Duodenal mucosa (tissue), 2 donors: ENCODE measurements around the gene RUSF1.

Experiments used
- H3K27ac ChIP-seq: one replicate; pipeline ENCODE4 v1.7.0; 2013; ENCODE audit warnings: low read depth, low read length
- H3K27me3 ChIP-seq, 2 donors: one replicate each; pipeline ENCODE4 v1.7.0; 2013; ENCODE audit warnings: low read length in 2 of 2, control low read depth in 1 of 2; ENCODE audit not compliant: insufficient read depth in 2 of 2, control insufficient read depth in 1 of 2
- H3K36me3 ChIP-seq, 2 donors: one replicate each; pipeline ENCODE4 v1.7.0; 2013; ENCODE audit warnings: low read length in 2 of 2, control low read depth in 1 of 2; ENCODE audit not compliant: insufficient read depth in 2 of 2, control insufficient read depth in 1 of 2
- H3K4me1 ChIP-seq, 2 donors: one replicate each; pipeline ENCODE4 v1.7.0; 2013; ENCODE audit warnings: low read length in 2 of 2, control low read depth in 1 of 2; ENCODE audit not compliant: insufficient read depth in 2 of 2, control insufficient read depth in 1 of 2
- H3K4me3 ChIP-seq, 2 donors: one replicate each; pipeline ENCODE4 v1.7.0; 2013; ENCODE audit warnings: low read length in 2 of 2, low read depth in 1 of 2
- H3K9ac ChIP-seq, 2 donors: one replicate each; pipeline ENCODE4 v1.7.0; 2013; ENCODE audit warnings: low read length in 2 of 2, low read depth in 1 of 2
- H3K9me3 ChIP-seq, 2 donors: one replicate each; pipeline ENCODE4 v1.7.0; 2013; ENCODE audit warnings: low read length in 2 of 2, control low read depth in 1 of 2; ENCODE audit not compliant: control insufficient read depth in 1 of 2

Gene RUSF1

GRCh38 chr16:31501226-31501965, 6.8 kb downstream of the RUSF1 start:
- Histone ChIP-seq H3K9ac (no peak overlapping the region), H3K4me3 (no peak overlapping the region), H3K4me1 (peaks cover 4 to 7% of the 10 kb centered on the region in 2 donors), H3K27me3 (no peaks in the 10 kb centered on the region), H3K27ac (no peak overlapping the region), H3K36me3 (peaks cover 11 to 47% of the 10 kb centered on the region in 2 donors), H3K9me3 (no peaks in the 10 kb centered on the region)

GRCh38 chr16:31499928-31500327, 8.3 kb downstream of the RUSF1 start:
- Histone ChIP-seq H3K9ac (no peak overlapping the region), H3K27me3 (no peaks in the 10 kb centered on the region), H3K4me3 (no peak overlapping the region), H3K36me3 (peaks cover 20 to 52% of the 10 kb centered on the region in 2 donors), H3K27ac (no peak overlapping the region), H3K9me3 (no peaks in the 10 kb centered on the region), H3K4me1 (peaks cover 4 to 5% of the 10 kb centered on the region in 2 donors)

GRCh38 chr16:31498493-31498892, 9.7 kb downstream of the RUSF1 start:
- Histone ChIP-seq H3K4me1 (peaks cover 4 to 5% of the 10 kb centered on the region in 2 donors), H3K9me3 (no peaks in the 10 kb centered on the region), H3K36me3 (peaks cover 20 to 65% of the 10 kb centered on the region in 2 donors), H3K9ac (no peak overlapping the region), H3K27ac (no peak overlapping the region), H3K27me3 (no peaks in the 10 kb centered on the region), H3K4me3 (no peak overlapping the region)

- no peaks in the 10 kb centered on the region for H3K9me3 ChIP-seq
- no peak overlapping the region for H3K27ac ChIP-seq
- H3K9ac ChIP-seq = no peak overlapping the region
- no peak overlapping the region for H3K4me3 ChIP-seq
- peaks cover 2 to 4% of the 10 kb centered on the region in 2 donors for H3K4me1 ChIP-seq
- H3K36me3 ChIP-seq = peaks cover 26 to 83% of the 10 kb centered on the region in 2 donors
- no peaks in the 10 kb centered on the region for H3K27me3 ChIP-seq
Observed at GRCh38 chr16:31496670-31497069, 11.5 kb downstream of the RUSF1 start.

- H3K9ac ChIP-seq = no peak overlapping the region
- no peak overlapping the region for H3K4me3 ChIP-seq
- H3K4me1 ChIP-seq = no peaks in the 10 kb centered on the region
- no peak overlapping the region for H3K27ac ChIP-seq
- no peaks in the 10 kb centered on the region for H3K27me3 ChIP-seq
- H3K9me3 ChIP-seq = no peaks in the 10 kb centered on the region
- peaks cover 15 to 74% of the 10 kb centered on the region in 2 donors for H3K36me3 ChIP-seq
Observed at GRCh38 chr16:31493506-31494125, 14.6 kb downstream of the RUSF1 start.

GRCh38 chr16:31491778-31492418, 16.3 kb downstream of the RUSF1 start:
- H3K36me3 ChIP-seq = peaks cover 15 to 58% of the 10 kb centered on the region in 2 donors
- no peak overlapping the region for H3K27ac ChIP-seq
- H3K4me1 ChIP-seq = peaks cover 6 to 14% of the 10 kb centered on the region in 2 donors

GRCh38 chr16:31489616-31490584, 18.3 kb downstream of the RUSF1 start:
- H3K9me3 ChIP-seq = no peaks in the 10 kb centered on the region
- peaks cover 8 to 16% of the 10 kb centered on the region in 2 donors for H3K4me1 ChIP-seq
- H3K4me3 ChIP-seq = no peak overlapping the region
- H3K9ac ChIP-seq = no peak overlapping the region
- no peaks in the 10 kb centered on the region for H3K27me3 ChIP-seq
- peaks cover 6 to 42% of the 10 kb centered on the region in 2 donors for H3K36me3 ChIP-seq
- no peak overlapping the region for H3K27ac ChIP-seq

More at GRCh38 chr16:31491778-31492418, 16.3 kb downstream of the RUSF1 start:
- no peaks in the 10 kb centered on the region for H3K27me3 ChIP-seq
- no peaks in the 10 kb centered on the region for H3K9me3 ChIP-seq
- no peak overlapping the region for H3K4me3 ChIP-seq
- H3K9ac ChIP-seq = no peak overlapping the region

- Histone ChIP-seq H3K4me1 (peaks cover 14 to 19% of the 10 kb centered on the region in 2 donors), H3K9me3 (no peaks in the 10 kb centered on the region), H3K27me3 (no peaks in the 10 kb centered on the region), H3K9ac (no peak overlapping the region), H3K27ac (no peak overlapping the region), H3K4me3 (no peak overlapping the region), H3K36me3 (peaks cover 6 to 35% of the 10 kb centered on the region in 2 donors)
Observed at GRCh38 chr16:31489298-31489564, 19.0 kb downstream of the RUSF1 start.

GRCh38 chr16:31488468-31489297, 19.5 kb downstream of the RUSF1 start:
- Histone ChIP-seq H3K4me3 (peak overlapping the region; percentile 54 to 77), H3K27me3 (no peaks in the 10 kb centered on the region), H3K36me3 (peaks cover 6 to 30% of the 10 kb centered on the region in 2 donors), H3K27ac (no peak overlapping the region), H3K9ac (no peak overlapping the region), H3K4me1 (peaks cover 14 to 19% of the 10 kb centered on the region in 2 donors), H3K9me3 (no peaks in the 10 kb centered on the region)
